Measurements from ENCODE around the gene RPS6KL1.

The RPS6KL1 gene, protein sequence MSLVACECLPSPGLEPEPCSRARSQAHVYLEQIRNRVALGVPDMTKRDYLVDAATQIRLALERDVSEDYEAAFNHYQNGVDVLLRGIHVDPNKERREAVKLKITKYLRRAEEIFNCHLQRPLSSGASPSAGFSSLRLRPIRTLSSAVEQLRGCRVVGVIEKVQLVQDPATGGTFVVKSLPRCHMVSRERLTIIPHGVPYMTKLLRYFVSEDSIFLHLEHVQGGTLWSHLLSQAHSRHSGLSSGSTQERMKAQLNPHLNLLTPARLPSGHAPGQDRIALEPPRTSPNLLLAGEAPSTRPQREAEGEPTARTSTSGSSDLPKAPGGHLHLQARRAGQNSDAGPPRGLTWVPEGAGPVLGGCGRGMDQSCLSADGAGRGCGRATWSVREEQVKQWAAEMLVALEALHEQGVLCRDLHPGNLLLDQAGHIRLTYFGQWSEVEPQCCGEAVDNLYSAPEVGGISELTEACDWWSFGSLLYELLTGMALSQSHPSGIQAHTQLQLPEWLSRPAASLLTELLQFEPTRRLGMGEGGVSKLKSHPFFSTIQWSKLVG

DNA sequence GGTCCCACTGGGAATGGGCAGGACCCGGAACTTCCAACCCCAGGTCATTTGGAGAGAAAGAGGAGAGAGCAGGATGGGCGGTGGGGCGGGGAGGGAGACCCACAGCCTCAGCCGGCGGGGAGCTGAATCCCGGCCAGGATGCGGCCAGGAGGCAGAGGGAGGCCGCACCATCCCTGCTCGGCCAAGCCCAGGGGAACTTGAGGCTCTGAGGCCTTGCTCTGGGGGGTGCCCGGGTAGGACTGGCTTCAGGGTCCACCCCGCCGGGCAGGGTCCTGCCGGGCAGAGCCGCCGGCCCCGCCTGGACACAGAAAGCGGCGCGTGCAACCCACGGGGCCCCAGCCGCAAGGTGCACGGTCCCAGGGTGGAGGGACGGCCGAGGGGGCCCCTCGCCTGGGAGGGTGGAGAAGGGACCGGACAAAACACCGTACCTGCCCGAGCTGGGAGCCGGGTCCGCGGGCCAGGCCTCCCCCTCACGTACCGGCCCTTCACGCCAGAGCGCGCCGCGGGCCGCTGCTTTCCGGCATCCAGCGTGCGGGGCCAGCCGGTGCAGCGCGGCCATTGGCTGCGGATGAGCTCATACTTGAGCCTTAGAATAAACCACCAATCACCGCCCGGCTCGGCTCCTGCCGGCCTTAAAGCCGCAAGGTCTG is at the start of gene RPS6KL1:
Gene RPS6KL1 (minus strand): TSS at position 509 of the 650 bp plus-strand sequence. CDS start 1,719 bp downstream, outside the sequence.
- no peak for FAIRE-seq

- FAIRE-seq: no peak
Observed at GRCh38 chr14:74968811-74969210, 45.8 kb upstream of the RPS6KL1 start.

DNA sequence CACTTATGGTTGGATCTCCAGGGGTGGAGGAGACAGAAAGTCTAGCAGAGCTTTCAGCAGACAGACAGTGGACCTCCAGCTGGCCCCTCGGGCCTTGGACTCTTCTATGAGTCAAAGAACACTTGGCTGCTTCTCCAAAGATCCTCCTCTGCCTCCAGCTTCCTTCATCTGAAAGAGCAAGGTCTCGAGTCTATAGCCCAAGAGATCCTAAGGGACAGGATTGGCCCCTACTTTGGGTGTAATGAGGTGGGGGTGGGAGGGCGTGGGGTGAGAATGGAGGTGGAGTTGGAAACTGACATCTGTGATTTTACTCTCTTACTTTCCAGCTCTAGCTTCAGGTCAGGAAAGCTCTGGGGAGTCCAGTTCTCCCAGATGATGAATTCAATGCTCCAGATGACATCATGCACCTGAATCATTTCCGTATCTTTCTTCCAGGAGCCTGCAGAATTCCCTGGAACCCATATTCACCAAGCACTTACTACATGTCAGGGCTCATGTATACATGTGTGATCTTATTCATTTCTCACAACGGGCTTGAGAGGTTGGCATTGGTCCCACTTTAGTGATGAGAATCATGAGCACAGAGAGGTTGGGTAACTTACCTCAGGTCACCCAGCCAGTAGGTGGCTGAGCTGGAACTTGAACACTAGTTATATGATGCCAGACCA is 42.6 kb upstream of the RPS6KL1 start:
- no peak for FAIRE-seq

DNA sequence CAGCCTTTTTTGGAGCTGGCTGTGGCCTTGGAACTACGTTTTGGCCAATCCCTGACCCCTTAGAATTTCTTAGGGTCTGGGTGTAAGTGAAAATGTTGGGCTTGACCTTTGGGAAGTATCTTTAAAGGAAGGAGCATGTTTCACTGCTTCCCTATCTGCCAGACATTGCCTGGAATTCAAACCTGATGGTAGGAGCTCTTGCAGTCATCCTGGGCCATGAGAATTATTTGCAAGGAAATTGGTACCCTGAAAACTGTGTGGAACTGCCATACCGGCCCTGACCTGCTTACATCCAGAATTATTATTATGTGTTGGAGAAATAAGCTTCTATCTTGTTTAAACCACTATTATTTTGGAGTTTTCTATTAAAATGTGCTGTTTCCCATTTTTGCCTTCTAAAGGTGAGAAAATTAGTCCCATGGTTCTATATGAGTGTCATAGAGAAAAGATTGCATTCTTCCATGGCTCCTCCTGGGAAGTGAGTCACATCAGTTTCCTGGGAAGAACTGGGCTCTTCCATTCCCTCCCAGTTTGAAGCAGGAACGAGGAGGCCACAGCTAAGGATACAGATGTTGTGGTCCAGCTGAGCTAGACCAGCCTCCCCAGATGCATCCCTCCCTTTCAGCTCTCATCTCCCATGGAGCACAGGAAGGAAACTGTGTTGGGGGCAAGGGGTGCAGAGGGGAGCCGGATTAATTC is 41.9 kb upstream of the RPS6KL1 start:
- FAIRE-seq: no peak

- no peak for FAIRE-seq
Observed at GRCh38 chr14:74963705-74964271, 40.7 kb upstream of the RPS6KL1 start.

GRCh38 chr14:74963178-74963704 is 40.2 kb upstream of the RPS6KL1 start:
- no peak for FAIRE-seq

GRCh38 chr14:74962493-74962892 is 39.4 kb upstream of the RPS6KL1 start:
- FAIRE-seq: no peak

GRCh38 chr14:74962046-74962445 is 39.0 kb upstream of the RPS6KL1 start:
- FAIRE-seq: no peak

- no peak for FAIRE-seq
Observed at GRCh38 chr14:74961238-74961911, 38.3 kb upstream of the RPS6KL1 start.

GRCh38 chr14:74960736-74961135 is 37.7 kb upstream of the RPS6KL1 start:
- FAIRE-seq: no peak

- FAIRE-seq: no peak
Observed at GRCh38 chr14:74959596-74960180, 36.6 kb upstream of the RPS6KL1 start.

- no peak for FAIRE-seq
Observed at GRCh38 chr14:74956280-74957072, 33.4 kb upstream of the RPS6KL1 start.

DNA sequence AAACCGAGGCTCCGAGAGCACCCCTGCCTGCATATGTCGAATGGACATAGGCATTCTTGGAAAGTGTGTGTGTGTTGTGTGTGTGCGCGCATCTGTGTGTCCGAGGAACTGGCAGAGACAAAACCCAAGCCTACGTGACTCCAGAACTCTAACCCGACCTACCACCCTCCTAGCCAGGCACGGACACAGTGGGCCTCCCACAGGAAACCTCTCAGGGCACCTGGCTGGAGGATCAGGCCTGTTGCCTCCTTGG is 32.9 kb upstream of the RPS6KL1 start:
- FAIRE-seq: no peak

DNA sequence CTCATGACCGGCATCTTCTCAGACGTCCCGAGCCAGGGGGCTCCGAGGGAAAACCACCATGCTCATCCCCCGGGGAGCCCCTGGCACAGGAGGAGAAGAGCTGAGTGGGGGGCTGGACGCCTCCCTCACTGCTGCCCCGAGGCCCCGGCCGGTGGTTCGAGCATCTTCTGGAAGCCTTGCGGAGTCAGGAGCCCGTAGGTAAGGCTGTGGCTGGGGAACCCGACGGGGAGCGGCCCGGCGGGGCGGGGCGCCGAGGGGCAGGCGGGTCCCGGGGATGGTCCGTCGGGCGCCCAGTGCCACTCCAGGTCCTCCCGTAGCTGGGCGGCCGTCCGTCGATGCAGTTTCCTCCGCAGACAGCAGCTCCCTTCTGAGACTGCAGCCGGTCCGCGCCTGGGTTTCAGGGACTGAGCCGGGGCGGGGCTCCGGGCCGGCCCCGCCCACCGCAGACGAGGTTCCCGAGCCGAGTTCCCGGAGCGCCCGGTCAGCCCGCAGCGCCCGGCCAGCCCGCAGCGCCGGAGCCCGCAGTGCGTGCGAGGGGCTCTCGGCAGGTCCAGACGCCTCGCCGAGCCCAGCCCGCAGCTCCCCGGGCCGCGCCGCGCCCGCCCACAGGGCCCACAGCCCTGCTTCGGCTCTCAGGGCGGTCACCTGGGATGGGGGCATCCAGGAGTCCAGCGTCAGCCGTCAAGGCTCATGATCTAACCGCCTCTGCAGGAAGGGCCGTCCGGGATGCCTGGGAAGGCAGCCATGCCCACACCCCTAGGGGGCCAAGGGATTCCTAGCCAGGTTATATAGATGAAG is 32.4 kb upstream of the RPS6KL1 start, which contains the start of gene PGF:
Gene PGF (minus strand): TSS at position 369 of the 798 bp plus-strand sequence. CDS start 355 bp downstream, at position 14.
- no peak for FAIRE-seq

GRCh38 chr14:74954947-74955228 is 31.8 kb upstream of the RPS6KL1 start:
- FAIRE-seq: no peak

GRCh38 chr14:74954232-74954946 is 31.3 kb upstream of the RPS6KL1 start:
- FAIRE-seq: no peak

GRCh38 chr14:74953686-74954085 is 30.6 kb upstream of the RPS6KL1 start:
- FAIRE-seq: no peak

- FAIRE-seq: no peak
Observed at GRCh38 chr14:74952697-74953484, 29.8 kb upstream of the RPS6KL1 start.
